GM10266 (cell line): ENCODE results near the gene PRRC2B.

ENCODE experiments used
- DNase-seq: peaks from one replicate; pipeline ENCODE4 v3.0.0; 2012; ENCODE audit errors: extremely low spot score
- CTCF ChIP-seq: IDR thresholded peaks from 2 replicates; pipeline ENCODE4 v1.5.1; 2012; ENCODE audit warnings: mild to moderate bottlenecking, low read depth; ENCODE audit not compliant: control insufficient read depth, insufficient read depth; ENCODE audit errors: missing control alignments

Gene PRRC2B

GRCh38 chr9:131410044-131410491 is 16.2 kb downstream of the PRRC2B start:
- DNase-seq = no peak
- TF ChIP-seq CTCF = no peak

GRCh38 chr9:131411719-131412681 is 18.1 kb downstream of the PRRC2B start:
- TF ChIP-seq CTCF = no peak
- DNase-seq = no peak

GRCh38 chr9:131416509-131416908 is 22.6 kb downstream of the PRRC2B start:
- TF ChIP-seq CTCF = no peak
- no peak for DNase-seq

- no peak for TF ChIP-seq CTCF
- peak; percentile 59 for DNase-seq
These were observed 23.6 kb downstream of the PRRC2B start for GRCh38 chr9:131417264-131418142.

GRCh38 chr9:131418143-131419025 is 24.5 kb downstream of the PRRC2B start:
- DNase-seq = no peak
- TF ChIP-seq CTCF = no peak

DNA sequence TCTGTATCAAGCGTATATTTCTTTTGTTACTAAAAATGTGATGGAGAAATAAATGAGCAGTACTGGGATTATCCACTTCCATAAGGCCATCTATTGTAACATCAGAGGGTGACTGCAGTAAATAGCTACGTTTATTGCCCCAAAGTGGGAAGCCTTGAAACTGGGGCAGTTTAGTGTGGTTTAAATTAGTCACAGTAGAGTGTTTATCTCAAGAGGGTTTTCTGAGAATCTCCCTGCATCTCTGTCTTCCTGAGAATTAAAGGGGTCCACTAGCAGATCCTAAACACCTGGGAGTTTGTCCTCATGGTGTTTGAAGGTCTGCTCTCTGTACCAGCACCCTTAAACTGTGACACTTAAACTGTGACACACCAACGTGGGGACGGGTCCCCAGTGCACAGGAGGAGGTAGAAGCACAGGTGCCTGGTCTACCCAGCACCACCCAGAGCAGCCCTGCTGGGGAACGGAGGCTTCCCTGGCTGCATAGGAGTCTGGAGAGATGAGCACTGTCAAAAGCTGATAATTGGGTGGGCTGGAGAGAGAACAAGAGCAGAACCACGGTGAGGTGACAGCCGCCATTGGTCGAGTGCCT is 25.2 kb downstream of the PRRC2B start:
- no peak for DNase-seq
- no peak for TF ChIP-seq CTCF
